ENCODE measurements around the gene FBXO28.

Gene FBXO28

GRCh38 chr1:224198572-224198971 is 84.7 kb downstream of the FBXO28 start:
- Histone ChIP-seq H3K27ac (no peak overlapping the region), H3K4me1 (ENCODE audit: control insufficient read depth in 1 of 2, insufficient read depth in 1 of 2, low read depth in 1 of 2, low read length in 1 of 2) (peaks cover 3 to 4% of the 10 kb centered on the region in 2 experiments)

GRCh38 chr1:224199679-224200078 is 85.8 kb downstream of the FBXO28 start:
- Histone ChIP-seq H3K9me3 (no peaks in the 10 kb centered on the region), H3K27me3 (no peaks in the 10 kb centered on the region), H3K27ac (no peak overlapping the region), H3K36me3 (peaks cover 8% of the 10 kb centered on the region), H3K4me1 (ENCODE audit: control insufficient read depth in 1 of 2, insufficient read depth in 1 of 2, low read depth in 1 of 2, low read length in 1 of 2) (peaks cover 6 to 8% of the 10 kb centered on the region in 2 experiments), H3K4me3 (ENCODE audit: low read depth in 1 of 2, low read length in 1 of 2) (no peak overlapping the region)
- TF ChIP-seq CTCF (IDR thresholded peaks at IDR 0.05), result no peak

More at GRCh38 chr1:224198572-224198971, 84.7 kb downstream of the FBXO28 start:
- H3K27me3 ChIP-seq, result no peaks in the 10 kb centered on the region
- H3K9me3 ChIP-seq, result no peaks in the 10 kb centered on the region
- TF ChIP-seq CTCF (IDR thresholded peaks at IDR 0.05), result no peak
- no peak overlapping the region for H3K4me3 ChIP-seq (ENCODE audit: low read depth in 1 of 2, low read length in 1 of 2)
- H3K36me3 ChIP-seq, result peaks cover 19% of the 10 kb centered on the region

- peaks cover 4% of the 10 kb centered on the region for H3K36me3 ChIP-seq
- TF ChIP-seq CTCF (IDR thresholded peaks at IDR 0.05), result no peak
- H3K4me3 ChIP-seq (ENCODE audit: low read depth in 1 of 2, low read length in 1 of 2), result no peak overlapping the region
- no peak overlapping the region for H3K27ac ChIP-seq
- H3K9me3 ChIP-seq, result no peaks in the 10 kb centered on the region
- H3K4me1 ChIP-seq (ENCODE audit: control insufficient read depth in 1 of 2, insufficient read depth in 1 of 2, low read depth in 1 of 2, low read length in 1 of 2), result peaks cover 5 to 11% of the 10 kb centered on the region in 2 experiments
- H3K27me3 ChIP-seq, result no peaks in the 10 kb centered on the region
Observed at GRCh38 chr1:224201383-224201782, 87.5 kb downstream of the FBXO28 start.

- TF ChIP-seq CTCF (IDR thresholded peaks at IDR 0.05), result no peak
- Histone ChIP-seq H3K4me3 (ENCODE audit: low read depth in 1 of 2, low read length in 1 of 2) (no peak overlapping the region), H3K9me3 (no peaks in the 10 kb centered on the region), H3K27me3 (no peaks in the 10 kb centered on the region), H3K27ac (no peak overlapping the region), H3K4me1 (ENCODE audit: control insufficient read depth in 1 of 2, insufficient read depth in 1 of 2, low read depth in 1 of 2, low read length in 1 of 2) (peaks cover 5 to 10% of the 10 kb centered on the region in 2 experiments), H3K36me3 (peaks cover 4% of the 10 kb centered on the region)
Observed at GRCh38 chr1:224201853-224202252, 87.9 kb downstream of the FBXO28 start.

- no peak overlapping the region for H3K4me3 ChIP-seq (ENCODE audit: low read depth in 1 of 2, low read length in 1 of 2)
- no peaks in the 10 kb centered on the region for H3K27me3 ChIP-seq
- TF ChIP-seq CTCF (IDR thresholded peaks at IDR 0.05), result no peak
- no peak overlapping the region for H3K27ac ChIP-seq
- H3K9me3 ChIP-seq, result no peaks in the 10 kb centered on the region
- peaks cover 4% of the 10 kb centered on the region for H3K36me3 ChIP-seq
- H3K4me1 ChIP-seq (ENCODE audit: control insufficient read depth in 1 of 2, insufficient read depth in 1 of 2, low read depth in 1 of 2, low read length in 1 of 2), result peaks cover 5 to 7% of the 10 kb centered on the region in 2 experiments
Observed at GRCh38 chr1:224203243-224204016, 89.5 kb downstream of the FBXO28 start.

All from neutrophil (primary cell).